GM23338 (cell line): ENCODE measurements around the gene GBX1. TPM values are rescaled to one million over a fixed set of nuclear protein-coding genes. Genes with fewer than 3 reads are reported as not detected.

ENCODE experiments used
- ATAC-seq: fragments of 200-7000 bp; cut with Tn5 transposase; 3 replicates; pipeline ENCODE4 v1.9.1; 2020
- DNase-seq: peaks from one replicate; pipeline ENCODE4 v3.0.0-alpha.2; 2015; ENCODE audit warnings: low spot score
- H2AFZ ChIP-seq: fragments of 200-600 bp; sonication (generic); 2 replicates; pipeline ENCODE4 v1.8.0; 2016; ENCODE audit warnings: antibody characterized with exemption, mild to moderate bottlenecking, moderate library complexity
- H3F3A ChIP-seq: fragments of 200-600 bp; sonication (generic); replicated peaks from 2 replicates; pipeline ENCODE4 v1.8.0; 2017; ENCODE audit warnings: antibody characterized with exemption, mixed run types, low read depth
- H3K27ac ChIP-seq: fragments of 200-600 bp; sonication (generic); 2 replicates; pipeline ENCODE4 v1.6.1; 2016; ENCODE audit warnings: low read depth
- H3K27me3 ChIP-seq: fragments of 200-600 bp; sonication (generic); 2 replicates; pipeline ENCODE4 v1.8.0; 2016; ENCODE audit warnings: mild to moderate bottlenecking, mixed run types, moderate library complexity; ENCODE audit not compliant: insufficient read depth
- H3K36me3 ChIP-seq: fragments of 200-600 bp; sonication (generic); 2 replicates; pipeline ENCODE4 v1.8.0; 2016; ENCODE audit warnings: mild to moderate bottlenecking; ENCODE audit not compliant: insufficient read depth
- H3K4me1 ChIP-seq: fragments of 200-600 bp; sonication (generic); 2 replicates; pipeline ENCODE4 v1.8.0; 2016; ENCODE audit warnings: mild to moderate bottlenecking, moderate library complexity; ENCODE audit not compliant: insufficient read depth
- H3K4me2 ChIP-seq: fragments of 200-600 bp; sonication (generic); 2 replicates; pipeline ENCODE4 v1.7.1; 2017; ENCODE audit warnings: mixed run types
- H3K4me3 ChIP-seq: fragments of 200-600 bp; sonication (generic); 2 replicates; pipeline ENCODE4 v1.6.1; 2016; ENCODE audit warnings: mixed run types
- H3K79me2 ChIP-seq: fragments of 200-600 bp; sonication (generic); replicated peaks from 2 replicates; pipeline ENCODE4 v1.8.0; 2017; ENCODE audit warnings: mild to moderate bottlenecking; ENCODE audit not compliant: insufficient read depth
- H3K9me2 ChIP-seq: fragments of 200-600 bp; sonication (generic); 2 replicates; pipeline ENCODE4 v1.8.0; 2017; ENCODE audit not compliant: insufficient read depth
- H4K20me1 ChIP-seq: fragments of 200-600 bp; sonication (generic); replicated peaks from 2 replicates; pipeline ENCODE4 v1.8.0; 2017; ENCODE audit warnings: mild to moderate bottlenecking; ENCODE audit not compliant: insufficient read depth
- H3K27ac Mint-ChIP-seq: 2 replicates; pipeline ENCODE4 v1.8.0; 2020; ENCODE audit warnings: inconsistent platforms, mild to moderate bottlenecking, moderate library complexity, mixed read lengths
- H3K27me3 Mint-ChIP-seq: 3 replicates; pipeline ENCODE4 v1.8.0; 2022; ENCODE audit warnings: low read depth, mild to moderate bottlenecking, moderate library complexity, mixed read lengths, inconsistent platforms; ENCODE audit not compliant: insufficient read depth, poor library complexity
- H3K36me3 Mint-ChIP-seq: 3 replicates; pipeline ENCODE4 v1.8.0; 2021; ENCODE audit warnings: low read depth, mild to moderate bottlenecking, inconsistent platforms, moderate library complexity, mixed read lengths
- H3K4me1 Mint-ChIP-seq: 3 replicates; pipeline ENCODE4 v1.8.0; 2020; ENCODE audit warnings: mild to moderate bottlenecking, inconsistent platforms, mixed read lengths
- H3K4me3 Mint-ChIP-seq: 3 replicates; pipeline ENCODE4 v1.8.0; 2021; ENCODE audit warnings: moderate library complexity, mild to moderate bottlenecking, inconsistent platforms, mixed read lengths
- H3K9me3 Mint-ChIP-seq: 3 replicates; pipeline ENCODE4 v1.8.0; 2020; ENCODE audit warnings: moderate library complexity, mild to moderate bottlenecking, inconsistent platforms, mixed read lengths
- JUNB ChIP-seq: IDR thresholded peaks from one replicate; pipeline ENCODE4 v1.6.1; 2016; ENCODE audit warnings: antibody characterized with exemption; ENCODE audit not compliant: unreplicated experiment
- POLR2AphosphoS5 ChIP-seq: IDR thresholded peaks from 2 replicates; pipeline ENCODE4 v1.6.1; 2016; ENCODE audit warnings: antibody characterized with exemption, low read depth
- ZNF331 ChIP-seq: fragments of 250-450 bp; sonication (Bioruptor Pico); IDR thresholded peaks from 2 replicates; pipeline ENCODE4 v1.5.0; 2020; ENCODE audit warnings: low read depth, mild to moderate bottlenecking, moderate library complexity
- polyA plus RNA-seq: library from polyadenylated mRNA; unstranded; fragments of >200 nt; fragmentation: Nextera tagmentation; extraction: Ambion mirVana; gene quantifications from 2 replicates; pipeline ENCODE4 v1.2.1, GENCODE V29; 2016
- total RNA-seq: library from RNA; depleted of rRNA; stranded (reverse); fragments of >200 nt; shearing (Covaris generic); gene quantifications from 2 replicates; pipeline ENCODE4 v1.2.3, GENCODE V29; 2014
- TF ChIP-seq, protein P1 (sequence below): IDR thresholded peaks from one replicate; pipeline ENCODE4 v1.6.1; 2018; ENCODE audit warnings: antibody characterized with exemption; ENCODE audit not compliant: unreplicated experiment
- TF ChIP-seq, protein P2 (sequence below): IDR thresholded peaks from 2 replicates; pipeline ENCODE4 v1.6.1; 2016; ENCODE audit warnings: antibody characterized with exemption
- TF ChIP-seq, protein P3 (sequence below), 2 experiments: fragments of 200-600 bp in 1 of 2; sonication (generic) in 1 of 2; conservative IDR thresholded peaks; 2 replicates each; pipeline versions ENCODE4 v1.5.1 to v1.6.1; 2016 to 2017; ENCODE audit warnings: antibody characterized with exemption in 2 of 2, low read depth in 2 of 2, mild to moderate bottlenecking in 2 of 2, moderate library complexity in 1 of 2

Gene GBX1
- total and polyA plus RNA-seq, 2 experiments from 2014 or later = 0.24 TPM; not detected in 1

DNA sequence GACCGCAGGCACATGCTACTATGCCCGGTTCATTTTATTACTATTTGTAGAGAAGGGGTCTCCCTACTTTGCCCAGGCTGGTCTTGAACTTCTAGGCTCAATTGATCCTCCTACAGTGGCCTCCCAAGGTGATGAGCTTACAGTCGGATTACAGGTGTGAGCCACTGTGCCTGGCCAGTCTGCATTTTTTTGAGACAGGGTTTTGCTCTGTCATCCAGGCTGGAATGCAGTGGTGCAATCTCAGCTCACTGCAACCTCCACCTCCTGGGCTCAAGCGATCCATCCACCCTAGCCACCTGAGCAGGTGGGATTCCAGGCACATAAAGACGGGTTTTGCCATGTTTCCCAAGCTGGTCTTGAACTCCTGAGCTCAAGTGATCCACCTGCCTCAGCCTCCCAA lies 45.1 kb upstream of the GBX1 start (continued):
- TF ChIP-seq, protein P1, sequence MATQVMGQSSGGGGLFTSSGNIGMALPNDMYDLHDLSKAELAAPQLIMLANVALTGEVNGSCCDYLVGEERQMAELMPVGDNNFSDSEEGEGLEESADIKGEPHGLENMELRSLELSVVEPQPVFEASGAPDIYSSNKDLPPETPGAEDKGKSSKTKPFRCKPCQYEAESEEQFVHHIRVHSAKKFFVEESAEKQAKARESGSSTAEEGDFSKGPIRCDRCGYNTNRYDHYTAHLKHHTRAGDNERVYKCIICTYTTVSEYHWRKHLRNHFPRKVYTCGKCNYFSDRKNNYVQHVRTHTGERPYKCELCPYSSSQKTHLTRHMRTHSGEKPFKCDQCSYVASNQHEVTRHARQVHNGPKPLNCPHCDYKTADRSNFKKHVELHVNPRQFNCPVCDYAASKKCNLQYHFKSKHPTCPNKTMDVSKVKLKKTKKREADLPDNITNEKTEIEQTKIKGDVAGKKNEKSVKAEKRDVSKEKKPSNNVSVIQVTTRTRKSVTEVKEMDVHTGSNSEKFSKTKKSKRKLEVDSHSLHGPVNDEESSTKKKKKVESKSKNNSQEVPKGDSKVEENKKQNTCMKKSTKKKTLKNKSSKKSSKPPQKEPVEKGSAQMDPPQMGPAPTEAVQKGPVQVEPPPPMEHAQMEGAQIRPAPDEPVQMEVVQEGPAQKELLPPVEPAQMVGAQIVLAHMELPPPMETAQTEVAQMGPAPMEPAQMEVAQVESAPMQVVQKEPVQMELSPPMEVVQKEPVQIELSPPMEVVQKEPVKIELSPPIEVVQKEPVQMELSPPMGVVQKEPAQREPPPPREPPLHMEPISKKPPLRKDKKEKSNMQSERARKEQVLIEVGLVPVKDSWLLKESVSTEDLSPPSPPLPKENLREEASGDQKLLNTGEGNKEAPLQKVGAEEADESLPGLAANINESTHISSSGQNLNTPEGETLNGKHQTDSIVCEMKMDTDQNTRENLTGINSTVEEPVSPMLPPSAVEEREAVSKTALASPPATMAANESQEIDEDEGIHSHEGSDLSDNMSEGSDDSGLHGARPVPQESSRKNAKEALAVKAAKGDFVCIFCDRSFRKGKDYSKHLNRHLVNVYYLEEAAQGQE = no peak

DNA sequence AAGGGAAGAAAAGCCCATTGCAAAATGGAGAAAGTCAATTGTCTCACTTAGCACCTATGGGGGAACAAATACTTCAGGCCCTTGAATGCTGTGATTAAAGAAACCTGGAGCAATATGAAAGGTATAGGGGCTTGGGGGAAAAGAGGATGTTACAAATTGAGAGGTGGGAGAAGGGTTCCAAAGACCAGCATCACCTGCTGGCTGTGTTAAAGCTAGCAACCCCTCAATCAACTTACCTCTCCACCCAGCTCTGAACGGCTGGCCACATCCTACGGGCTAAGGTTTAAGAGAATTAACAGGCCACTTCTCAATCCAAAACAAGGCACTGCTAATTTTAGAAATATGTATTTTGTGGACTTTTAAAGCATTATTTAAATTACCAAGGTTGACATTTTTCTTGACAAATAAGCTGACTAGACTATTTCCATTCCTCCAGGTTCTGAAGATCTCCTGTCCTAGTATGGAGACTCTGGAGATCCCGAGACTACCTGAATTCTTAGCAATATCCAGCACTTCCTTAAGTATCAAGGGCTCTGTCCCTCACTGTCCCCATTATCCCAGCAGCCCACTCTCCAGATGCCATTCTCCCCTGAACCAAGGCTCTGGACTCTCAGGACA lies 43.8 kb upstream of the GBX1 start:
- H3K4me3 ChIP-seq = no peak overlapping the region
- H3K36me3 Mint-ChIP-seq = peaks cover 41% of the 10 kb centered on the region
- H3K9me3 Mint-ChIP-seq = no peaks in the 10 kb centered on the region
- H4K20me1 ChIP-seq = no peaks in the 10 kb centered on the region; the same call in 1 of the 2 replicates
- TF ChIP-seq ZNF331 (no peak), POLR2AphosphoS5 (no peak), JUNB (no peak)
- TF ChIP-seq, protein P1 = no peak
- TF ChIP-seq, protein P2, sequence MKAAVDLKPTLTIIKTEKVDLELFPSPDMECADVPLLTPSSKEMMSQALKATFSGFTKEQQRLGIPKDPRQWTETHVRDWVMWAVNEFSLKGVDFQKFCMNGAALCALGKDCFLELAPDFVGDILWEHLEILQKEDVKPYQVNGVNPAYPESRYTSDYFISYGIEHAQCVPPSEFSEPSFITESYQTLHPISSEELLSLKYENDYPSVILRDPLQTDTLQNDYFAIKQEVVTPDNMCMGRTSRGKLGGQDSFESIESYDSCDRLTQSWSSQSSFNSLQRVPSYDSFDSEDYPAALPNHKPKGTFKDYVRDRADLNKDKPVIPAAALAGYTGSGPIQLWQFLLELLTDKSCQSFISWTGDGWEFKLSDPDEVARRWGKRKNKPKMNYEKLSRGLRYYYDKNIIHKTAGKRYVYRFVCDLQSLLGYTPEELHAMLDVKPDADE = no peak
- TF ChIP-seq, protein P3, sequence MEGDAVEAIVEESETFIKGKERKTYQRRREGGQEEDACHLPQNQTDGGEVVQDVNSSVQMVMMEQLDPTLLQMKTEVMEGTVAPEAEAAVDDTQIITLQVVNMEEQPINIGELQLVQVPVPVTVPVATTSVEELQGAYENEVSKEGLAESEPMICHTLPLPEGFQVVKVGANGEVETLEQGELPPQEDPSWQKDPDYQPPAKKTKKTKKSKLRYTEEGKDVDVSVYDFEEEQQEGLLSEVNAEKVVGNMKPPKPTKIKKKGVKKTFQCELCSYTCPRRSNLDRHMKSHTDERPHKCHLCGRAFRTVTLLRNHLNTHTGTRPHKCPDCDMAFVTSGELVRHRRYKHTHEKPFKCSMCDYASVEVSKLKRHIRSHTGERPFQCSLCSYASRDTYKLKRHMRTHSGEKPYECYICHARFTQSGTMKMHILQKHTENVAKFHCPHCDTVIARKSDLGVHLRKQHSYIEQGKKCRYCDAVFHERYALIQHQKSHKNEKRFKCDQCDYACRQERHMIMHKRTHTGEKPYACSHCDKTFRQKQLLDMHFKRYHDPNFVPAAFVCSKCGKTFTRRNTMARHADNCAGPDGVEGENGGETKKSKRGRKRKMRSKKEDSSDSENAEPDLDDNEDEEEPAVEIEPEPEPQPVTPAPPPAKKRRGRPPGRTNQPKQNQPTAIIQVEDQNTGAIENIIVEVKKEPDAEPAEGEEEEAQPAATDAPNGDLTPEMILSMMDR (conservative IDR thresholded peaks at IDR 0.05; ENCODE audit: low read depth in 2 of 2) = peak; percentile 21 to 27; a peak in 3 of 4 replicates
- no peak overlapping the region for H3K4me3 Mint-ChIP-seq
- H3K4me1 ChIP-seq = peaks cover 7% of the 10 kb centered on the region
- H2AFZ ChIP-seq = no peak overlapping the region
- H3K9me2 ChIP-seq = no peaks in the 10 kb centered on the region
- DNase-seq (no peak), ATAC-seq (peak; percentile 51)
- H3K27ac ChIP-seq = no peak overlapping the region
- no peaks in the 10 kb centered on the region for H3F3A ChIP-seq
- peaks cover 20% of the 10 kb centered on the region for H3K27me3 Mint-ChIP-seq
- H3K27me3 ChIP-seq = no peaks in the 10 kb centered on the region
- peaks cover 15% of the 10 kb centered on the region for H3K4me1 Mint-ChIP-seq
- peaks cover 15% of the 10 kb centered on the region for H3K36me3 ChIP-seq
- H3K4me2 ChIP-seq = no peak overlapping the region; the same call in 1 of the 2 replicates
- no peak overlapping the region for H3K27ac Mint-ChIP-seq
- no peaks in the 10 kb centered on the region for H3K79me2 ChIP-seq
